KMS-11 (cell line): ENCODE data around the gene DNAJB9.

Experiments
- H2AFZ ChIP-seq: fragments of 200-600 bp; sonication (generic); 2 replicates; pipeline ENCODE4 v1.6.1; 2016; ENCODE audit warnings: antibody characterized with exemption, mixed run types, low read depth
- H3K27ac ChIP-seq: fragments of 200-600 bp; sonication (generic); 2 replicates; pipeline ENCODE4 v1.6.1; 2016; ENCODE audit warnings: mild to moderate bottlenecking, mixed run types
- H3K27me3 ChIP-seq: fragments of 200-600 bp; sonication (generic); 2 replicates; pipeline ENCODE4 v1.6.1; 2017; ENCODE audit warnings: mild to moderate bottlenecking, low read depth, mixed run types, moderate library complexity; ENCODE audit not compliant: insufficient read depth
- H3K36me3 ChIP-seq: fragments of 200-600 bp; sonication (generic); 2 replicates; pipeline ENCODE4 v1.6.1; 2017; ENCODE audit warnings: mild to moderate bottlenecking, mixed run types; ENCODE audit not compliant: insufficient read depth
- H3K4me1 ChIP-seq: fragments of 200-600 bp; sonication (generic); 2 replicates; pipeline ENCODE4 v1.6.1; 2016; ENCODE audit warnings: mild to moderate bottlenecking, low read depth, mixed run types; ENCODE audit not compliant: poor library complexity, severe bottlenecking
- H3K4me2 ChIP-seq: fragments of 200-600 bp; sonication (generic); 2 replicates; pipeline ENCODE4 v1.7.0; 2016; ENCODE audit warnings: mild to moderate bottlenecking, mixed run types
- H3K4me3 ChIP-seq: fragments of 200-600 bp; sonication (generic); IDR thresholded peaks from 2 replicates; pipeline ENCODE4 v1.6.1; 2017; ENCODE audit warnings: low read depth, low read length, mixed read lengths; ENCODE audit not compliant: insufficient read depth
- H3K79me2 ChIP-seq: fragments of 200-600 bp; sonication (generic); 2 replicates; pipeline ENCODE4 v1.6.1; 2016; ENCODE audit warnings: low read depth, mixed run types; ENCODE audit not compliant: insufficient read depth
- H3K9ac ChIP-seq: fragments of 200-600 bp; sonication (generic); 2 replicates; pipeline ENCODE4 v1.6.1; 2016; ENCODE audit warnings: mild to moderate bottlenecking, mixed run types
- H4K20me1 ChIP-seq: fragments of 200-600 bp; sonication (generic); 2 replicates; pipeline ENCODE4 v1.6.1; 2016; ENCODE audit warnings: mild to moderate bottlenecking, mixed run types; ENCODE audit not compliant: insufficient read depth
- CTCF ChIP-seq: fragments of 200-600 bp; sonication (generic); conservative IDR thresholded peaks from 2 replicates; pipeline ENCODE4 v1.6.1; 2017; ENCODE audit warnings: low read depth, mild to moderate bottlenecking, antibody characterized with exemption, low read length, moderate library complexity, mixed read lengths

DNAJB9 gene

GRCh38 chr7:108618056-108618455 is 48.4 kb downstream of the DNAJB9 start:
- Histone ChIP-seq H3K27me3 (no peaks in the 10 kb centered on the region), H3K4me2 (no peak overlapping the region), H3K27ac (no peak overlapping the region), H3K36me3 (no peaks in the 10 kb centered on the region), H3K4me1 (no peaks in the 10 kb centered on the region), H3K4me3 (no peak overlapping the region), H2AFZ (no peak overlapping the region), H4K20me1 (no peaks in the 10 kb centered on the region), H3K79me2 (no peaks in the 10 kb centered on the region), H3K9ac (no peak overlapping the region)
- no peak for TF ChIP-seq CTCF

GRCh38 chr7:108623220-108623619 is 53.5 kb downstream of the DNAJB9 start:
- H3K79me2 ChIP-seq = no peaks in the 10 kb centered on the region
- H4K20me1 ChIP-seq = no peaks in the 10 kb centered on the region
- no peaks in the 10 kb centered on the region for H3K36me3 ChIP-seq
- no peaks in the 10 kb centered on the region for H3K4me1 ChIP-seq
- H3K9ac ChIP-seq = no peak overlapping the region
- TF ChIP-seq CTCF = no peak
- no peak overlapping the region for H3K4me2 ChIP-seq
- no peaks in the 10 kb centered on the region for H3K27me3 ChIP-seq
- no peak overlapping the region for H2AFZ ChIP-seq
- no peak overlapping the region for H3K27ac ChIP-seq
- no peak overlapping the region for H3K4me3 ChIP-seq
